ENCODE results near the gene PHF10.
A peak's percentile ranks its signal among the peaks of the same experiment; 100 is the strongest.
"Not testable (repeated sequence)": the region's sequence is repeated elsewhere in the genome, so short reads cannot be mapped to it uniquely, and the experiment has no call there.

The PHF10 gene

DNA sequence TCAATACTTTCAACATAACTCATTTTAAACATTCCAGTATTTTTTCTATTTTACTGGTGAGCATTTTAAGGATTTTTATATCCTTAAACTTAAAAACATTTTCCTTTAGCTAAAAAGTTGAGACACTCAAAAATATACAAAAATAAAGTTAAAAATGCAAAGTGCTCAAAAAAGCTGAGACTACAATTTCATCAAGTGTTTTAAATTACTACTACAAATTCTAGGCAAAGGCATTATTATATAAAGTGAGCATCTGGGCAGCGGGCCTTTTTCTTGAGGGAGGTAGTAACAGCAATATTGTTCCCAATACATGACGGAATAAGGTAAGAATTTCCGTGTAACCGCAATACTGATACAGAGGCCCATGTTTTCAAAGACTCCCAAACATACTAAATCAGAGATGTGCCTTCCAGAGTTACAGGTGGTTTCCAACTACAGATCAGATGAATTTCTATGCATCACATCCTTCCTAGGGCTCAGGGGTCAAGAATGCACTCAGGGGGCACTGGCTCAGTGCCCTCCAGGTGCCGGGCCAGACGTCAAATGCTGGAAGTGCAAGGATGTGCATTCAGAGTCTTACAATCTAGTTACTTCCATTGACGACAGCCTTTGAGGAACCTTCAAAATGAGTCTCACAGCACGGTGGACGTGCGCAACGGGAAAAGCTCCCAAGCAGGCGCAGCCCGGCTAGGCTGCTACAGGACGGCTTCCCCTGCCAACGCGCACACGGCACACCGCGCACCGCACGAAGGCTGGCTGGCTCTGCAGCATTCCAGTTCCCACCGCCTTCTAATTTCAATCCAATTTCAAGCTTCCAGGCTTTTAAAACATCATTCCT, 1.7 kb downstream of the PHF10 start:
- DNase-seq: peak; percentile 50

DNA sequence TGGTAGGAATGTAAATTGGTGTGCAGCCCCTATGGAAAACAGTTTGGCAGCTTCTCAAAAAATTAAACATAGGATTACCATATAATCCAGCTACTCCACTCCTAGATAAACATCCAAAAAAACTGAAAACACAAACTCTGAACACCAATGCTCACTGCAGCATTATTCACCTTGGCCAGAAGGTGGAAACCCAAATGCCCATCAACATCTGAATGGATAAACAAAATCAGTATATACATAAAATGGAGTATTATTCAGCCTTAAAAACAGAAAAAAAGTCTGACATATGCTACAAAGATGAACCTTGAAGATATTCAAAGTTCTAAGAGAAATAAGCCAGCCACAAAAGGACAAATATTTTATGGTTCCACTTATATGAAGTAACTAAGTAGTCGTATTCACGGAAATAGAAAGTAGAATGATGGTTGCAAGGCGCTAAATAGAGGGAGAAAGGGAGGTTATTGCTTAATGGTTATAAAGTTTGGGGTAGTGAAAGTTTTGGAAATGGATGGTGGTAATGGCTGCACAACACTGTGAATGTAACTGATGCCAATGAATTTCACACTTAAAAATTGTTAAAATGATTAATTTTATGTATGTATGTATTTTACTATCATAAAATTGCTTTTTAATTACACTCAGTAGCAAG, 4.0 kb downstream of the PHF10 start:
- no peak for DNase-seq

DNA sequence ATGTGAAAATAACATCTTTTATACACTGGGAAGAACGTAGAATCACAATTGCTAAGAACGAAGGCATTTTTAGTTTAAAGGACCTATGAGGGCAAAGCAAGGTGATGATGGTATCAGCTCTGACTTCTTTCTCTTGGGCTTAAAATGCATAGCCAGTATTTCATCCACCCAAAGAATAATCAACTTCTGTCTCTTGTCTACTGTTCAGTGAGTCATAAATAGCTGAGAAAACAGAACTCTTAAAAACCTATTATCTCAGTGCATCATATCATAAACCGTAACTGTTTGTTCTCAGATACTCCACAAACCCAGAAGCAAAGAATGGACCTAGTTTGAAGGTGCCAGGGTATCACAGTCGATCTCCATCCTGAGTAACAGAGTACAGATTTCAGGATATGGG, 5.2 kb downstream of the PHF10 start:
- DNase-seq: no peak

DNA sequence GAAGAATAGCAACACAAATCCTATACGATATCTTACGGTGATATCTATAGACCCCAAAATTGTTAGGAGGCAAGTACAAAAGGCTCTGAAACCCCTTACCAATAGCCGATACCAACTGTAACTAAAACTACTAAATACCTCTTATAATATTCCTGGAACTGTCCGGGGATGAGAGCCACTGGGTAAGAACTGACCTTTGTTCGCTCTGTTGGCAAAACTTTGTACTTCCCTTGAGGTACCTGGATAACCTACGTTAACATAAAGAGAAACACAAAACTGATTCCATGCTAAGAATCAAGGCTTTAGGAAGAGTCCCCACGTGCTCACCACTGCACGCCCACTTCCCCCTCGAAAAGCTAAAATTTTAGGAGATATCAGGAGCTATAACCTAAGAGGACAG, 9.7 kb downstream of the PHF10 start:
- DNase-seq: no peak

DNA sequence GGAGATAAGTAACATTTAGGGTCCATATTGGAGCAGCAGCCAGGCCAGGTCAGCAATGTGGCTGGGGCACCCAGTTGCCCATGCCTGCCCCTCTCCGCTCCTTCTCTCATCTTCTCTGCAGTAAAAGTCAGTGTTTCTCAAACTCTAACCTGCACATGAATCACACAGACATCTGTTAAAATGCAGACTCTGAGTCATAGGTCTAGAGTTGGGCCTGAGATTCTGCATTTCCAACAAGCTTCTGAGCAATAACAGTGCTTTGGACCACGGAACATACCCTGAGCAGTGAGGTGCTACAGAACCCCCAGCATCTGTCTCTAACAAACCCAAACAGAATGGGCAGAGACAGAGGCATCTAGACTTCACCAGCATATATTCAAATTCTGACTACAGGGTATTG, 10.1 kb downstream of the PHF10 start:
- no peak for DNase-seq

DNA sequence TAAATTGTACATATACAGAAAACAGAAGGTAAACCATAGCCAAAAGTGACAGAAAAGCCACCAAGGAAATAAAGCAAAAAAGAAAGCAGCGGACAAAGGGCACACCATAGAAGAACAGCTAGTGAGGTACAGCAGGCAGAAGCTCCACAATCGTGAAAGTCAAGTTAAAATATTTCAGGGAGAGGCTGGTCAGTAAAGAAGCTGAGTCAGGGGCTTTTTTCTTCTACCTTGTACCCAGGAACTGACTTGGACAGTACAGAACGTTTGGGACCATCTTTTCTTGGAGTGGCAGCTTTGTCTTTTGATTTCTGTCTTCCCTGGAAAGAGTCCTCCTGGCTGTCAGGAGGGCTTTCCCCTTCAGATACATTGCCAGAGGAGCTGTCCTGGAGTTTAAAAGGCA, 14.3 kb downstream of the PHF10 start:
- no peak for DNase-seq

DNA sequence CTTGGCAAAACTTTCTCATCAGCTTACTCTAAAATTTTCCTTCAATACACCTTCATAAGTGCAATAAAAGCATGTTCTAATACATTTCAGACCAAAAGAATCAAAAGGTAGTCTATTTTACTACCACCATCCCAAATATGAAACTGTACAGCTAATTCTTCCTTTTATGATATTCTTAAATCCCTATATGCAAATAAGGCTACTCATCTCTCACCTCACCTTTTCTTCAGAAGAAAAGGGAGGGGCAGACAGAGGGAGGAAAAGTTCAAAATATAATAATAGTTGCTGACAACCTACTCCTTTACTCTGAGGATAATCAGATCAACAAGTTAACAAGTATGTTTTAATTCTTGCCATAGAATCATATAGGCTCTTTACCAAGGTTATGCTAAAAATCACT, 15.0 kb downstream of the PHF10 start:
- DNase-seq: no peak

DNA sequence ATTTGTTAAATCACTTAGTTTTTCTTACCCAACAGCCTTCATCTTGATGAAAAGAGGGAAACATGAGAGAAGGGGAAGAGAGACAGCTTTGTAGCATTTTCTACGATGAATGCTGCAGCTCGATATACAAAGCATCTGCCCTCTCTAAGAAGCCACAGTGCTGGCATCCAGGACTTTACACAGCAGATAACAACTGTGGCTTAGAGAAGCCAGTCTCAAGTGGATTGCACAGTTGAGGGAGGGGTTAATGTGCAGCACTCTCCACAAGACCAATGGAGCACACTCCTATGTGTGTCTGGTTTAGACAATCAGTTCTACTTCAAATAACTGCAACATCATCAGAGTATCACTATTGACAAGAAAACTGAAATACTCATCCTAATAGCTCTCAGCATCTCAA, 16.5 kb downstream of the PHF10 start:
- no peak for DNase-seq

DNA sequence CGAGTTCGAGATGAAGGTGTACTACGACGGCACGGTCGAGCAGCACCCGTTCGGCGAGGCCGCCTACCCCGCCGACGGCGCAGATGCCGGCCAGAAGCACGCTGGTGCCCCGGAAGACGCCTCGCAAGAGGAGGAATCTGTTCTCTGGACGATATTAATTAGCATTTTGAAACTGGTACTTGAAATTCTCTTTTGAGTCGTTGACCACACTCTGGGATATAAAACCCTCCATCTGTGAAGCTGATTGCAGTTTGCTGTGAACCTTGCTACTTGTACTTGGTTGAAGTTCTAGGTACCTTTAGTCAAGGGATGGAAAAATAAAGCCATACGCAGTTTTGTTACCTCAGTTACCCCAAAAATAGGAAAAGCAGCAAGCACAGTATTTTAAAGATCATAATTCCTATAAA, 21.5 kb downstream of the PHF10 start:
- no peak for DNase-seq

DNA sequence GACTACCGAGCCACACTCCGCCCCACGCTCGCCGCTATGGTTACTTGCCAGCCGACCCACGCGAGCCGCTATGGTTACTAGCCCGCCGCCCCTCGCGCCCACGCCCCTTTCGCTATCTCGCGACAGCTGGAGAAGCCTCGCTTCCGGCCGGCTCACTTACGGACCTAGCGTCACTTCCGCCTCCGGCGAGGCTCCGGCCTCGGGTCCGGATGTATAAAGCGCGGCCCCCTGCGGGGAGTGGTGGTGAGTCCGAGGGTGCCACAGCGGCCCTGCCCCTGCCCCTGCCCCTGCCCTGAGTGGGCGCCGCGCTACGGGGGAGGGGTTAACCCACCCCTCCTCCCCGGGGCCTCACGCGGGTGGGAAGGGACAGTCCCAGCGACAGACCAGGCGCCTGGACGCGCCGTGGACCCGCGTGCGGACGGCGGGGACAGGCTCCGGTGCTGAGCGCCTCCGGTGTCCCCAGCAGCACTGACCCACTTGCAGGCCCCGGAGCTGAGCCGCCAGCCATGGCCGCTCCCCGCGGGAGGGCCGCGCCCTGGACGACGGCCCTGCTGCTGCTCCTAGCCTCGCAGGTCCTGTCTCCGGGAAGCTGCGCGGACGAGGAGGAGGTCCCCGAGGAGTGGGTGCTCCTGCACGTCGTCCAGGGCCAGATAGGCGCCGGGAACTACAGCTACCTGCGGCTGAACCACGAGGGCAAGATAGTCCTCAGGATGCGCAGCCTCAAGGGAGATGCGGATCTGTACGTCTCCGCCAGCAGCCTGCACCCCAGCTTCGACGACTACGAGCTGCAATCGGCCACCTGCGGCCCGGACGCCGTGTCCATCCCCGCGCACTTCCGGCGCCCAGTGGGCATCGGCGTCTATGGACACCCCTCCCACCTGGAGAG, 22.1 kb downstream of the PHF10 start, which contains the start of the genes C6orf120 and WDR27:
C6orf120 (plus strand) TSS at position 173 of the 886 bp plus-strand sequence; CDS start at position 507, 334 bp downstream.
WDR27 (minus strand) TSS at position 76 of the 886 bp plus-strand sequence. CDS start 13,024 bp downstream, outside the sequence.
- peak; percentile 86 for DNase-seq

DNA sequence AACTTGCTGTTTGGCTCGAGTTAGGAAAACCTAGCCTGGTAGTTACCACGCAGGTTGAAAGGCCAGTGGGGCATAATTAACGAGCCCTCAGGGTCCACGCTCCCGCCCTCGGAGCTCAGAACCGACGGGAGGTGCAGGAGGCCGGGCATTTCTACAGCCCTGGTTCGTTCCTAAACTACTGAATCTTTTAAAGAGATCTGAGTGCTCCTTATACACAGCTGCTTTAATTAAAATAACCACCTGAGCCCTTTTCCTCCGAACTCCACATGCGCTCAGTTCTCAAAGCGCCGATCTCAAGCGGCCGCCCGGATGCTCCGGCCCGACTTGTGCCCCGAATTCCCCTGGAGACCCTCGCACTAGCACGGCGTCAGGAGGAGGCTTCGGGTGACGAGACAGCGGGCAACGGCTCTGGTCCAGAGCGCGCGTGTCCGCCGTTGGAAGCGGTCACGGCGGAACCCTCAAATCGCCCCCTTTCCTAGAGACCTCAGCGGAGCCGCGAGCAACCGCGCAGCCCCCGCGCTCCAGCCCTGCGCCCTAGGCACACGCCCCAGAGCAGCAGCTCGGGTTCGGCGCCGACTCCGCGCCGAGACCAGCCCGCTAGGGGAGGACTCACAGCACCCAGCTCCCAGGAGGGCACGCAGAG, 22.9 kb downstream of the PHF10 start:
- peak; percentile 17 for DNase-seq

DNA sequence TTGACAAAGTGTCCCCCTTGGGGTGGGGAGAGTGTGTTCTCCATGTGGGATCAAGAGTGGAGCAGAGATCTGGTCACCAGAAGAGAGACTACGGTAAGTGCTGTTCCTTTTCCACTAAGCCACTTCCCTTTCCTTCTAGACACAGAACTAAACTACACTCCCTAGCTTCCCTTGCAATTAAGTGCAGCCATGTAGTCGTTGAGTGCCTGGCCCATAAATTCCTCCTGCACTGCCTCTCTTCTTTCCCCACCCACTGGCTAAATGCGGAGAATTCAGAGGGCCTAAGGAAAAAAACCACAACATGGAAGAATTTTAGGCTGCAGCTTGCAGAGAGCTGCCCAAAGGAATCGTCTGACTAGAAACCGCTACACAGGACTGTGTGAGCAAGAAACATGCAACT, 24.0 kb downstream of the PHF10 start:
- no peak for DNase-seq

DNA sequence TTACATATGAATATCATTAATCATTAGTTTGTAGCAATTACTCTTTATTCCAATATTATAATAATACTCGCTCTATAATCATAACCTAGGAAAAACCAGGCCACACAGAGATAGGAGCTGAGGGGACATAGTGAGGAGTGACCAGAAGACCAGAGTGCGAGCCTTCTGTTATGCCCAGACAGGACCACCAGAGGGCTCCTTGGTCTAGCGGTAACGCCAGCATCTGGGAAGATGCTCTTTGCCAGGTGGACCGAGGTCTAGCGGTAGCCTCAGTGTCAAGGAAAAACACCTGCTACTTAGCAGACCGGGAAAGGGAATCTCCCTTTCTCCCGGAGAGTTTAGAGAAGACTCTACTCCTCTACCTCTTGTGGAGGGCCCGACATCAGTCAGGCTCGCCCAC, 27.2 kb downstream of the PHF10 start:
- DNase-seq: not testable (repeated sequence)

DNA sequence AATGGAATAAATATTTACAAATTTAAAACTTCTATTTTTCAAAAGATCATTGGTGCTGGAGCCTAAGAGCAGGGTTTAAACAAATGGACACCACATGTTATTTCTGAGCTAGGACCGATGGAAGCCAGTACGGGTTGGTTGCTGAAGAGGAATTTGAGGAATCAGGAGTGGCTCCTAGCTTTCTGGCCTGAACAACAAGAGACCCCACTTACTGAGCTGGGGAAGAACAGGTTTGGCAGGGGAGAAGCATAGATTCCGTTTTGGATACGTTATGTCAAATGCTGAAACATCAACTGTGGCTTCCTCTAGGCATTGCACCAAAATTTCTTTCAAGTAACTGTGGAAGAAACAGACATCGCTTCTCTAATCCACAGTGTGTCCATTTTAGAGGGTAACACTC, 29.2 kb downstream of the PHF10 start:
- no peak for DNase-seq

DNA sequence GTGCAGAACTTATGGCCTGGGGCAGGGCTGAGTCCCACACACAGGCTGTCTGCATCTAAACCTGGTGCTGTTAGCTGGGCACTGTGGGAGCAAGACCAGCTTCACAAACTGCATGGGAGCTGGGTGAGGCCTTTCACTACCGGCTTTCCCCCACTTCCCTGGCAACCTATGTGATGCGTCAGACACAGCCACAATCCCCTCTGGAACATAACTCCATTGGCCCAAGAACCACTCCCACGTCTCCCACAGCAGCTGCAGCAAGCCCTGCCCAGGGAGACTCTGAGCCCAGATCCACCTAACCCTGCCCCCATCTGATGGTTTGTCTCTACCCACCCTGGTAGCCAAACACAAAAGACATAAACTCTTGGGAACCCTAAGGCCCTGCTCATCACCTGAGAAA, 31.8 kb downstream of the PHF10 start:
- no peak for DNase-seq

DNA sequence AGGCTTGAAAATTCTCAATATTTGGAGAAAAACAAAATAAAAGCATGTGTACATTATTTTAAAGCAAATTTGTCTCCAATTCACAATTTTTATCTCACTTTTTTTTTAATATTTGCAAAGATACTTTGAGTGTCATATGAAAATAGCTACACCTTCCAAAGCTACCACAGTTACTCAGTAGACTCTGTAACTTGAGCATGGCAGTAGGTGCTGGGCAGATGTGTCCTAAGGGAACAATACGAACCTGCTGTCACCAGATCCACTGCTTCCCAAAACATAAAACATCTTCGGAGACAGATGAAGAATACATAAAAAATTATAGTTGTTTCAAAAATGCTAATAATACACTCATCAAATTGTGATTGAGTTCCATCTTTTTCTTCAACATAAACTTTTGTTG, 33.0 kb downstream of the PHF10 start:
- no peak for DNase-seq

DNA sequence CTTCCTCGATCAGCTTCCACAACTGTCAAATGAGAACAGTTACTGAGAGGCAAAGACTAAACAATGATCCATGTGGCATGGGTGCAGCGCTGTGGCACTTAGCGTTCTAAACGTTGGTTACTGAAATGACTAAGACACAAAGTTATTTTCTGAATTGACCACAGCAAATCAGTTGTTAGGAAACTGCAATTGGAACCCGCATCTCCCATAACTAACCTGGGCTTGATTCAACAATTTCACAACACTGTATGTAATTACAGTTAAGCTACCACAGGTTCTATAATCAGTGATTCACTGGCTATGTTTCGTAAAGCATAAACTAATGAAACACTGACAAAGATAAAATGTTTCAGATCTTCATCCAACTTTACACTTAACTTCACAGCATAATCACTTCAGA, 35.0 kb downstream of the PHF10 start:
- no peak for DNase-seq

DNA sequence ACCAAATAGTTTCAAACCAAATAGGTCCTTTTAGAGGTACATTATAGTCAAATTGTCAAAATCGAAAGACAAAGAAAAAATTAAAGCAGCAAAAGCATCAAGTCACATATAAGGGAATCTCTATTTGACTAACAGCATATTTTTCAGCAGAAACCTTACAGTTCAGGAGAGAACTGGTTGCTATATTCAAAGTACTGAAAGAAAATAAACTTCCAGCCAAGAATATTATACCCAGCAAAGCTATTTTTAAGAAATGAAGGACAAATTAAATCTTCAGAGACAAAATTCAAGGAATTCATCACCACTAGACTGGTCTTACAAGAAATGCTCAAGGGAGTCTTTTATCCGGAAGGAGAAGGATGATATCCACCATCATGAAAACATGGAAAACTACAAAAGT, 38.4 kb downstream of the PHF10 start:
- DNase-seq: no peak

DNA sequence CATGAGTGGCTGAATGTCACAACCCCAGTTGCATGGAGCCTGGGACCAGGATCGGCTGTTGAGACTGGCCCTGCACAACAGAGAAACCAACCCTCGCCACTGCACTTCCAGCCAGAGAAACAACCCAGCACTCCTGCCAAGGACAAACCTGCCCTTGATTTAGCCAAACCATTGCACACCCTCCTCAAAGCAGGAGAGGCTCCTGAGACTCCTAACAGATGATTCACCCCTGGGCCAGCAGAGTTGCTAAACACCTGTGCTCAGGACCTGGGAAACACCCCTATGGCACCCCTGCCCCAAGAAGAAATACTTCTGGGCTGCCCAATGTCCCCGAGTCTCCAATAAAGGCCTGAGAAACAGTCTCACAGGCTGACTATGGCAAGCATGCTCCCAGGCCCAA, 40.2 kb downstream of the PHF10 start:
- DNase-seq: no peak

DNA sequence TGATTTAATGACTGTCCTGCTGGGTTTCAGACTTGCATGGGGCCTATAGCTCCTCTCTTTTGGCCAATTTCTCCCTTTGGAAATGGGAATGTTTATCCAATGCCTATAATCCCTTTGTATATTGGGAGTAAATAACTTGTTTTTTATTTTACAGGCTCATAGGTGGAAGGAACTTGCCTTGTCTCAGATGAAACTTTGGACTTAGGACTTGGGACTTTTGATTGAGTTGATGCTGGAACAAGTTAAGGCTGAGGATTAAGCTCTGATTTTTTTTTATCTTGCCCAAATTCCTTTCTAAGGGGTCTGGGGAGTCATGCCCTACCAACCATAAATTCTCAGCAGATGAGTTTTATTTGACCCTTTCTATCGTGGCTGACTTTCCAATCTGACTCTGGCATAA, 46.0 kb downstream of the PHF10 start:
- no peak for DNase-seq

DNA sequence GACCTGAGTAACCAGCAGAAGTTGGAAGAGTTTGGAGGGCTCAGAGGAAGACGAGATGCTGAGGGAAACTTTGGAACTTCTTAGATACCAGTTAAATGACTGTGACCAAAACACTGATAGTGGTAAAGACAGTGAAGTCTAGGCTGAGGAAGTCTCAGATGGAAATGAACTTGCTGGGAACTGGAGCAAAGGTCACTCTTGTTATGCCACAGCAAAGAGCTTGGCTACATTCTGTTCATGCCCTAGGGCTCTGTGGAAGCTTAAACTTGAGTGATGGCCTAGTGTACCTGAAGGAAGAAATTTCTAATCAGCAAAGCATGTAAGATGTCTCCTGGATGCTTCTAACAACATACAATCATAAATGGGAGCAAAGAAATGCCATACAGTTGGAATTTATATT, 47.2 kb downstream of the PHF10 start:
- no peak for DNase-seq

DNA sequence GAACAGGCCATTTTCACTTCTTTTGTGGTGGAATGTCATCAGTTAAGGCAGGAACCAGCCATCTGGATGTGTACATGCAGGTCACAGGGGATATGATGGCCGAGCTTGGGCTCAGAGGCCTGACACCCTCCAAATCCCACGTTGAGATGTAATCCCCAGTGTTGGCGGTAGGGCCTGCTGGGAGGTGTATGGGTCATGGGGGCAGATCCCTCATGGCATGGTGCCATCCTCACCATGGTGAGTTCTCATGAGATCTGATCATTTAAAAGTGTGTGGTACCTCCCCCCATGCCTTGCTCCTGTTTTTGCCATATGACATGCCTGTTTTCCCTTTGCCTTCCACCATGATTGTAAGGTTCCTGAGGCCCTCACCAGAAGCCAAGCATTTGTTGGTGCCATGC, 49.3 kb downstream of the PHF10 start:
- DNase-seq: no peak

DNA sequence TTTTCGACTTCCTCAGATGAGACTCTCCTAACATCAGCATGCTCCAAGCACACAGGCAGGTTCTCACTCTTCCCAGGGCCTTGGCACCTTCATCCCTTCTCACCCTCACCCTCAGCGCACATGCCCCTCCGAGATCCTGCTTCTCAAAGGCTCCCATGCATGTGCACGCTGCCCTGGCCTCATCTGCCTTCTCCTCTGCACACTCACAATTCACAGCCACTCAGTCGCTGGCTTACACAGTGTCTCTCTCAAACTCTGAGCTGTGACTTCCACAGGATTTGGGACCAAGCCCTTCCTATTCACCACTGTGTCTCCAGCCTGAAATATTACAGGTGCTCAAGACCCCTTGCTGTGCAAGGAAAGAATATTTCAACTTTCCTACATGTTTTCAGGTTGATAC, 52.7 kb downstream of the PHF10 start:
- no peak for DNase-seq
